Dedifferentiated amniotic fluid mesenchymal stem cell (primary cell): ENCODE measurements around the gene RPP40.

Source experiments
- DNase-seq: peaks from one replicate; pipeline ENCODE4 v3.0.0-alpha.2; 2016; ENCODE audit errors: extremely low spot score

Gene RPP40

GRCh38 chr6:4969609-4970285 is 34.1 kb downstream of the RPP40 start:
- no peak for DNase-seq

- no peak for DNase-seq
These were observed 36.4 kb downstream of the RPP40 start for GRCh38 chr6:4967301-4968030.

GRCh38 chr6:4965562-4966389 is 38.1 kb downstream of the RPP40 start:
- DNase-seq: no peak

GRCh38 chr6:4964675-4965561 is 38.9 kb downstream of the RPP40 start:
- no peak for DNase-seq

- DNase-seq: no peak
These were observed 40.9 kb downstream of the RPP40 start for GRCh38 chr6:4962905-4963304.

GRCh38 chr6:4961322-4962168 is 42.3 kb downstream of the RPP40 start:
- DNase-seq: no peak

- no peak for DNase-seq
These were observed 45.2 kb downstream of the RPP40 start for GRCh38 chr6:4958624-4959023.

GRCh38 chr6:4957521-4958231 is 46.2 kb downstream of the RPP40 start:
- no peak for DNase-seq

- no peak for DNase-seq
These were observed 47.2 kb downstream of the RPP40 start for GRCh38 chr6:4956625-4957024.

GRCh38 chr6:4953440-4953839 is 50.4 kb downstream of the RPP40 start:
- no peak for DNase-seq

- DNase-seq: no peak
These were observed 52.9 kb downstream of the RPP40 start for GRCh38 chr6:4950836-4951533.

- DNase-seq: no peak
These were observed 53.8 kb downstream of the RPP40 start for GRCh38 chr6:4950076-4950475.

- no peak for DNase-seq
These were observed 54.9 kb downstream of the RPP40 start for GRCh38 chr6:4948781-4949450.

GRCh38 chr6:4947716-4948115 is 56.1 kb downstream of the RPP40 start:
- no peak for DNase-seq

- DNase-seq: no peak
These were observed 57.3 kb downstream of the RPP40 start for GRCh38 chr6:4946521-4946920.
